PFSK-1 (cell line): ENCODE results near the gene DAB2.

Experiments
- FOXP2 ChIP-seq: optimal IDR thresholded peaks from 2 replicates; pipeline ENCODE3; 2011; ENCODE audit warnings: borderline replicate concordance, control low read depth, inconsistent platforms; ENCODE audit not compliant: insufficient read depth; ENCODE audit errors: extremely low read length, extremely low read depth
- POLR2AphosphoS5 ChIP-seq: IDR thresholded peaks from 2 replicates; pipeline ENCODE4 v1.6.1; 2012; ENCODE audit warnings: low read depth, mild to moderate bottlenecking, control low read depth, low read length, moderate library complexity
- REST ChIP-seq, 2 experiments: IDR thresholded peaks; 2 replicates each; pipeline versions ENCODE4 v1.6.1 to v1.8.0; 2011 to 2012; ENCODE audit warnings: low read depth in 2 of 2, low read length in 2 of 2, control low read depth in 1 of 2, inconsistent platforms in 1 of 2, mild to moderate bottlenecking in 1 of 2, moderate library complexity in 1 of 2; ENCODE audit not compliant: insufficient read depth in 1 of 2
- SIN3A ChIP-seq: IDR thresholded peaks from 2 replicates; pipeline ENCODE4 v1.6.1; 2012; ENCODE audit warnings: mild to moderate bottlenecking, low read length, moderate library complexity, borderline replicate concordance; ENCODE audit not compliant: insufficient read depth
- TAF1 ChIP-seq: IDR thresholded peaks from 2 replicates; pipeline ENCODE4 v1.6.1; 2012; ENCODE audit warnings: low read length, control low read depth, borderline replicate concordance; ENCODE audit not compliant: insufficient read depth

DAB2 gene

GRCh38 chr5:39394946-39395345 lies 29.8 kb downstream of the DAB2 start:
- TF ChIP-seq TAF1 (no peak), POLR2AphosphoS5 (no peak), FOXP2 (no peak), REST (IDR thresholded peaks at IDR 0.05; ENCODE audit: insufficient read depth in 1 of 2, low read depth in 2 of 2, low read length in 2 of 2) (no peak), SIN3A (no peak)

GRCh38 chr5:39390945-39391344 lies 33.8 kb downstream of the DAB2 start:
- TF ChIP-seq FOXP2 (no peak), REST (IDR thresholded peaks at IDR 0.05; ENCODE audit: insufficient read depth in 1 of 2, low read depth in 2 of 2, low read length in 2 of 2) (no peak), POLR2AphosphoS5 (no peak), TAF1 (no peak), SIN3A (no peak)

GRCh38 chr5:39387293-39387692 lies 37.5 kb downstream of the DAB2 start:
- TF ChIP-seq REST (IDR thresholded peaks at IDR 0.05; ENCODE audit: insufficient read depth in 1 of 2, low read depth in 2 of 2, low read length in 2 of 2) (no peak), POLR2AphosphoS5 (no peak), SIN3A (no peak), FOXP2 (no peak), TAF1 (no peak)

GRCh38 chr5:39384271-39384670 lies 40.5 kb downstream of the DAB2 start:
- TF ChIP-seq POLR2AphosphoS5 (no peak), SIN3A (no peak), REST (IDR thresholded peaks at IDR 0.05; ENCODE audit: insufficient read depth in 1 of 2, low read depth in 2 of 2, low read length in 2 of 2) (no peak), TAF1 (no peak), FOXP2 (no peak)

GRCh38 chr5:39381376-39381775 lies 43.4 kb downstream of the DAB2 start:
- TF ChIP-seq REST (IDR thresholded peaks at IDR 0.05; ENCODE audit: insufficient read depth in 1 of 2, low read depth in 2 of 2, low read length in 2 of 2) (no peak), POLR2AphosphoS5 (no peak), SIN3A (no peak), TAF1 (no peak), FOXP2 (no peak)
